ENCODE measurements around the gene HP.
"Not testable (repeated sequence)": the region's sequence is repeated elsewhere in the genome, so short reads cannot be mapped to it uniquely, and the experiment has no call there.

DNA sequence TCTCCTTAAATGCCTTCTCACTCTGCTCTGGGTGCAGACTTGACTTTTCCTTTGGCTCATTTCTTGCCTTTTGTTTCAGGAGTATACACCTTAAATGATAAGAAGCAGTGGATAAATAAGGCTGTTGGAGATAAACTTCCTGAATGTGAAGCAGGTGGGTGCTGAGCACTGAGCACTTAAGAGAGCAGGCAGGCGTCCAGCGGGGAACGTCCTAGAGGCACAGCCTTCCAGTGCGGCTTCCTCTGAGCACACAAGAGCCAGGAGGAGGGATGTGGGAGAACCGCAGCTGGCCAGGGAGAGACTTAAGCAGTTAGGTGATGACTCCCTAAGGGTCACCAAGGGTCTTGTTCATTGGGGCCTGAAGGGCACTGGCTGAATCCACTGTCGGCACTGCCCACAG is 3.0 kb downstream of the HP start:
- TF ChIP-seq, protein P1, sequence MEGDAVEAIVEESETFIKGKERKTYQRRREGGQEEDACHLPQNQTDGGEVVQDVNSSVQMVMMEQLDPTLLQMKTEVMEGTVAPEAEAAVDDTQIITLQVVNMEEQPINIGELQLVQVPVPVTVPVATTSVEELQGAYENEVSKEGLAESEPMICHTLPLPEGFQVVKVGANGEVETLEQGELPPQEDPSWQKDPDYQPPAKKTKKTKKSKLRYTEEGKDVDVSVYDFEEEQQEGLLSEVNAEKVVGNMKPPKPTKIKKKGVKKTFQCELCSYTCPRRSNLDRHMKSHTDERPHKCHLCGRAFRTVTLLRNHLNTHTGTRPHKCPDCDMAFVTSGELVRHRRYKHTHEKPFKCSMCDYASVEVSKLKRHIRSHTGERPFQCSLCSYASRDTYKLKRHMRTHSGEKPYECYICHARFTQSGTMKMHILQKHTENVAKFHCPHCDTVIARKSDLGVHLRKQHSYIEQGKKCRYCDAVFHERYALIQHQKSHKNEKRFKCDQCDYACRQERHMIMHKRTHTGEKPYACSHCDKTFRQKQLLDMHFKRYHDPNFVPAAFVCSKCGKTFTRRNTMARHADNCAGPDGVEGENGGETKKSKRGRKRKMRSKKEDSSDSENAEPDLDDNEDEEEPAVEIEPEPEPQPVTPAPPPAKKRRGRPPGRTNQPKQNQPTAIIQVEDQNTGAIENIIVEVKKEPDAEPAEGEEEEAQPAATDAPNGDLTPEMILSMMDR (IDR thresholded peaks at IDR 0.05), result not testable (repeated sequence)
- TF ChIP-seq POLR2A (IDR thresholded peaks at IDR 0.05), result not testable (repeated sequence)

Data from body of pancreas (tissue), 4 donors.